ENCODE results near the gene MEF2C. TPM values are rescaled to one million over a fixed set of nuclear protein-coding genes. Genes with fewer than 3 reads are reported as not detected.

Gene MEF2C
- total RNA-seq, 2 experiments from 2014 or later, result 0.02 TPM

- DNase-seq, result no peak
- H3K4me1 Mint-ChIP-seq (ENCODE audit: low read depth), result peaks cover 25% of the 10 kb centered on the region
- peaks cover 5% of the 10 kb centered on the region for H3K36me3 Mint-ChIP-seq
- peaks cover 80% of the 10 kb centered on the region for H3K27me3 Mint-ChIP-seq
- H3K27ac Mint-ChIP-seq, result no peak overlapping the region
- CTCF ChIA-PET, result interaction anchor here (0.6 to 6.9 kb wide), 9 partner anchors 11 to 910 kb away, joined by 3 to 123 read pairs (median 14); no protein-coding TSS in a partner anchor
- H3K4me3 Mint-ChIP-seq, result no peak overlapping the region
- intact Hi-C loops (cut with micrococcal nuclease), result loop anchor here (1.0 to 5.0 kb wide), 7 partner anchors 10 to 1280 kb away; partner anchors contain the start of genes CCNH and MEF2C
- H3K9me3 Mint-ChIP-seq, result no peaks in the 10 kb centered on the region
- POLR2A ChIA-PET, result no interaction called here
These were observed 190.8 kb downstream of the MEF2C start for GRCh38 chr5:88691945-88692868.

DNA sequence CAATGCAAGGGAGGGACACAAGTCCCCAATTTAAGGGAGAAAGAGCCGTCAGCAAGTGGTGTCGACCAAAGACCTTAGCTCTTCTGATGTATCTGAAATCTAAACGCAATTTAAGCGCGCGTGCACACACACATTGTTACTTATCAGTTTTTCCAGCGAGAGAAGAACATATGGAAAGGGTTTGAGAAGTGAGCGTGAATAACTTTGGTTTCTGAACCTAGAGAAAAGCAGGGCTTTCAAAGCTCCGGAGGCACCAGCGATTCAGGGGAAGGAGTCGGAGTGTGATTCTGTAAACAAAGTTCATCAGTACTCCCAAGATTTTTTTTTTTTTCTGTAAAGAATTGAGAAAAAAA, 191.8 kb downstream of the MEF2C start:
- Mint-ChIP-seq H3K27ac (peak overlapping the region; percentile 74), H3K27me3 (peaks cover 82% of the 10 kb centered on the region), H3K4me3 (peak overlapping the region; percentile 68), H3K4me1 (ENCODE audit: low read depth) (peaks cover 25% of the 10 kb centered on the region), H3K9me3 (no peaks in the 10 kb centered on the region), H3K36me3 (peaks cover 5% of the 10 kb centered on the region)
- no peak for DNase-seq
- intact Hi-C loops (cut with micrococcal nuclease), result loop anchor here (1.0 to 5.0 kb wide), 7 partner anchors 9 to 1279 kb away; partner anchors contain the start of genes CCNH and MEF2C
- POLR2A ChIA-PET, result no interaction called here
- CTCF ChIA-PET, result interaction anchor here (0.6 to 6.9 kb wide), 25 partner anchors 9 to 1756 kb away, joined by 3 to 123 read pairs (median 4); no protein-coding TSS in a partner anchor

DNA sequence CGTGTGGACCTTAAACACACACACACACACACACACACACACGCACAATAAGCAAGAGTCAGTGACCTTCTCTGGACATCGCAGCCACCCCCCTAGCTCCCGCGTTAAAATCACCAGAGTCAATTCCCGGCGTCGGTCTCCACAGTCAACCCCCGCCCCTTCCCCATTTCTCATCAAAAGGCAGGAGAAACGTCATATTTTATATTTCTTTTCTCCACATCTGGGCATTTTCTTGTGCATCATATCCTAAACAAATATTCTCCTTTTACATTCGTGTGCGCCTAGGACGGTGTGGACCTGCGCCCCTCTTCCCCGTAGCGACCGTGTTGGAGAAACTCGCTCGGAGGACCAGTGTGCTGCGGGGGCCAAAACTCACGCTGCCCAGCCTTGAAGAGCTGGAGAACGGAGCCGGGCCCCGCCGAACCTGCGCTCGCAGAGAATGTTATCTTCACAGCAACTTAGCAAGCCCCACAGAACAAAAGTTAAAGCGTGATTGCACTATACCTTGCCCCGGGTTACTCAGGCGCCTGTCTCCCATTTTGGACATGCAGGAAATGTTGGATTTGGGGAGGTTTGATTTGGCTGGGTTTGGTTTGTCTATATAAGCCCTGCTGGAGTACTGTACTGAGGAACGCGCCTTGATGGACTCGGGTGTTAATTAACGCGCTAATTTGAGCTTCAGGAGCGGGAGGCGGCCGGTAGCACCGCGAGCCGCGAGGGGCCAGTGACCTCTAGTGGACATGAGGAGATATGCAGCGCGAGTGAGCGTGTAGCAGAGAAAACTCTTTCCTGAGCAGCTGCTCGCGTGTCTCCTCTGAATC, 192.4 kb downstream of the MEF2C start:
- H3K9me3 Mint-ChIP-seq, result no peaks in the 10 kb centered on the region
- peaks cover 25% of the 10 kb centered on the region for H3K4me1 Mint-ChIP-seq (ENCODE audit: low read depth)
- H3K27ac Mint-ChIP-seq, result peak overlapping the region; percentile 74

GRCh38 chr5:88689668-88690408, 193.1 kb downstream of the MEF2C start:
- Mint-ChIP-seq H3K27ac (no peak overlapping the region), H3K4me1 (ENCODE audit: low read depth) (peaks cover 25% of the 10 kb centered on the region), H3K36me3 (peaks cover 8% of the 10 kb centered on the region), H3K27me3 (peaks cover 84% of the 10 kb centered on the region), H3K4me3 (no peak overlapping the region), H3K9me3 (no peaks in the 10 kb centered on the region)
- intact Hi-C loops (cut with micrococcal nuclease), result loop anchor here (2.0 to 5.0 kb wide), 5 partner anchors 15 to 1278 kb away; partner anchors contain the start of genes CCNH and MEF2C
- ChIA-PET POLR2A (no interaction called here), CTCF (interaction anchor here (0.6 to 6.9 kb wide), 16 partner anchors 9 to 1809 kb away, joined by 3 to 123 read pairs (median 5); no protein-coding TSS in a partner anchor)
- DNase-seq, result no peak

More for the DNA sequence above, 192.4 kb downstream of the MEF2C start:
- Mint-ChIP-seq H3K4me3 (peak overlapping the region; percentile 68), H3K36me3 (peaks cover 8% of the 10 kb centered on the region), H3K27me3 (peaks cover 84% of the 10 kb centered on the region)
- intact Hi-C loops (cut with micrococcal nuclease), result loop anchor here (1.0 to 5.0 kb wide), 7 partner anchors 8 to 1278 kb away; partner anchors contain the start of genes CCNH and MEF2C
- CTCF ChIA-PET, result interaction anchor here (0.6 to 6.9 kb wide), 30 partner anchors 9 to 1810 kb away, joined by 3 to 123 read pairs (median 3); no protein-coding TSS in a partner anchor
- POLR2A ChIA-PET, result no interaction called here
- DNase-seq, result peak; percentile 73

DNA sequence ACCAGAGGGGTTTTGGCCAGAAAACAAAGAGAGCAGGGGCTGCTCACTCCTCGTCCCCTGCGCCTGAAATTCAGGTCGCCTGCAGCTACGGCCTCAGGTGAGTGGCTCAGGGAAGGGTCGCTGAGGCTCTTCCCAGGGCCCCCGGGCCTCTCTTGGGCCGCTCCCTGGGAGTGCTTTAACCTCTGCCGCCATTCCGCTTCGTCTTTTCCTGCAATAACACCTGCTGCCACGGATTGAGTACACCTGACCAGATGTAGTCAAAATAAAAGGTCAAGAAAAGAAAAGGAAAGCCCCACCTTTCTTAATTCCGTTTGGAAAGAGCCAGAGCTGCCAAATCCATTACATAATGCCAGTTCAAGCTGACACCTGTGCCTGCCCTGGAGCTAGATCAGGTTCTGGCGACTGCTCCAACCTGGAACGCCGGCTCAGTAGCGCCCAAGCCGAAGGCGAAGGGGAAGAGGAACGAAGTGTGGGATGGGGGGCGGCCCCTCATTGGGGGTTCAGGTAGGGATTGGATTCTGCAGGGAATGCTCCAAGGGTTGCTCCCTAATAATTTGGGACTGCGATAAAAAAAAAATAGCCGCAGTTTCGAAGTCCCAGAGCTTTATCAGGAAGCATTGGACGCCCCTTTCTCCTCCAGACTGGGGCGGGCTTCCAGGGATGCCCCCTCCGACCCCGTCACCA, 193.9 kb downstream of the MEF2C start:
- Mint-ChIP-seq H3K27me3 (peaks cover 84% of the 10 kb centered on the region), H3K4me1 (ENCODE audit: low read depth) (peaks cover 25% of the 10 kb centered on the region), H3K9me3 (no peaks in the 10 kb centered on the region), H3K36me3 (peaks cover 8% of the 10 kb centered on the region), H3K4me3 (no peak overlapping the region), H3K27ac (no peak overlapping the region)
- CTCF ChIA-PET, result interaction anchor here (0.6 to 6.9 kb wide), 7 partner anchors 8 to 922 kb away, joined by 4 to 123 read pairs (median 21); no protein-coding TSS in a partner anchor
- POLR2A ChIA-PET, result no interaction called here
- intact Hi-C loops (cut with micrococcal nuclease), result no loop called here
- DNase-seq, result no peak

- POLR2A ChIA-PET, result no interaction called here
- H3K27me3 Mint-ChIP-seq, result peaks cover 84% of the 10 kb centered on the region
- H3K4me1 Mint-ChIP-seq (ENCODE audit: low read depth), result peaks cover 25% of the 10 kb centered on the region
- CTCF ChIA-PET, result interaction anchor here (2.2 to 6.9 kb wide), 3 partner anchors 14 to 906 kb away, joined by 5 to 123 read pairs (median 21); no protein-coding TSS in a partner anchor
- intact Hi-C loops (cut with micrococcal nuclease), result no loop called here
- no peak for DNase-seq
- H3K36me3 Mint-ChIP-seq, result peaks cover 8% of the 10 kb centered on the region
- H3K4me3 Mint-ChIP-seq, result no peak overlapping the region
- H3K9me3 Mint-ChIP-seq, result no peaks in the 10 kb centered on the region
- H3K27ac Mint-ChIP-seq, result no peak overlapping the region
These were observed 194.6 kb downstream of the MEF2C start for GRCh38 chr5:88688156-88688983.

DNA sequence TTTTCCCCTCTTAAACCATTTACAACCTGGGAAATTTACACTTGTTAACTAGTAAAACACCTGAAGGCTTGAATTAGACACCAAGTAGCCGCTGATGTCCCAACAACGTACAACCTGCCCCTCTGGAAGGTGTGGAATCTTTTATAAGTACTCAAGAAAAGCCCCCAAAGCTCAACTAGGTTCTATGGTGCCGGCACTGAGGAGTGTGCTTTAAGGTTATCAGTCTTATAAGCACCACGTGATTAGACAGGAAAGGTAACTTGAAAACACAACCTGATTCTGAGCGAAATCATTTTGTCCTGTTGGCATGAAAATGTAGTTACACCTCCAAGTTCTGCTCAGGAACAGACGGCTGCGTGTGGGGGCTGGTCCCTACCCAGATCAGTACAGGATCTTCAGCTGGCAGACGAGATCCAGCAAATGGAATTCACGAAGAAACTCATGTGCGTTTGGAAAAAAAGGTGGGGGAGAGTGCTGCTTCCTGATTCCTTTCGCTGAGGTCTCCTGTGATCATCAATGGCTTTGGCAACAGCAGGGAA, 195.5 kb downstream of the MEF2C start:
- H3K36me3 Mint-ChIP-seq, result peaks cover 9% of the 10 kb centered on the region
- H3K4me1 Mint-ChIP-seq (ENCODE audit: low read depth), result peaks cover 18% of the 10 kb centered on the region
- H3K27me3 Mint-ChIP-seq, result peaks cover 83% of the 10 kb centered on the region
- POLR2A ChIA-PET, result no interaction called here
- H3K27ac Mint-ChIP-seq, result no peak overlapping the region
- H3K9me3 Mint-ChIP-seq, result no peaks in the 10 kb centered on the region
- DNase-seq, result no peak
- no peak overlapping the region for H3K4me3 Mint-ChIP-seq
- CTCF ChIA-PET, result interaction anchor here (6.9 kb wide), 1 partner anchor 906 kb away, joined by 123 read pairs; no protein-coding TSS in a partner anchor
- intact Hi-C loops (cut with micrococcal nuclease), result no loop called here

DNA sequence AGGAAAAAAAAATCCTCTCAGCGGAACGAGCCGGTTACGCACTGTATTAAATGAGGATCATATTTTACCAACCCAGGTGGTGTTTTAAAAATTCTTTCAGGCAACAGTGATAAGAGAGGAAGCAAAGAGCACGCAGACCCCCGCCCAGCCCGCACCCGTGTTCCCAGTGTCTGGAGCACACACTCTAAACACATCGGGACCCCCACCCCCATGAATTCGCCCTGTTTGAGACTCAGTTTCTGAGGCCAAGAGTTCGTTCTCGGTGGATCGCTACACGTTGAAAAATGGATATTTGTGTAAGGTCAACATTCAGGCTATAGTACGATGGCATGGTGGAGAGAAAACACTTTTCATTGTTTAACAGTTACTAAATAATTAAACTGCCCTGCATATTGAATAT, 196.3 kb downstream of the MEF2C start:
- no peak for DNase-seq
- Mint-ChIP-seq H3K27ac (no peak overlapping the region), H3K4me1 (ENCODE audit: low read depth) (peaks cover 13% of the 10 kb centered on the region), H3K9me3 (no peaks in the 10 kb centered on the region), H3K27me3 (peaks cover 77% of the 10 kb centered on the region), H3K36me3 (peaks cover 9% of the 10 kb centered on the region), H3K4me3 (no peak overlapping the region)
- POLR2A ChIA-PET, result no interaction called here
- CTCF ChIA-PET, result no interaction called here
- intact Hi-C loops (cut with micrococcal nuclease), result no loop called here

- peaks cover 9% of the 10 kb centered on the region for H3K4me1 Mint-ChIP-seq (ENCODE audit: low read depth)
- no peaks in the 10 kb centered on the region for H3K9me3 Mint-ChIP-seq
- intact Hi-C loops (cut with micrococcal nuclease), result no loop called here
- ChIA-PET POLR2A (no interaction called here), CTCF (interaction anchor here (2.6 kb wide), 1 partner anchor 20 kb away, joined by 5 read pairs; no protein-coding TSS in a partner anchor)
- H3K27ac Mint-ChIP-seq, result peak overlapping the region; percentile 6
- H3K27me3 Mint-ChIP-seq, result peaks cover 75% of the 10 kb centered on the region
- no peak for DNase-seq
- H3K4me3 Mint-ChIP-seq, result no peak overlapping the region
- H3K36me3 Mint-ChIP-seq, result peaks cover 5% of the 10 kb centered on the region
These were observed 197.1 kb downstream of the MEF2C start for GRCh38 chr5:88685591-88686541.

All from activated CD4-positive, alpha-beta memory T cell treated with anti-CD3 and anti-CD28 coated beads for 36 hours (primary cell).